Cardiac septum (tissue), 1 donor: ENCODE data around the gene NPAS2. TPM values are rescaled to one million over a fixed set of nuclear protein-coding genes. Genes with fewer than 3 reads are reported as not detected.

Source experiments
- DNase-seq: peaks from one replicate; pipeline ENCODE4 v3.0.0-alpha.2; 2020; ENCODE audit warnings: low spot score
- intact Hi-C: fragments of 100-400 bp; cut with DNase I; formaldehyde crosslinking; loops from one replicate; pipeline ENCODE4 v1.14.0; 2022
- total RNA-seq: library from RNA; stranded (reverse); fragmentation: NEBNext Ultra II Directional; extraction: Animal tissue kit (Norgen Biotek cat#: 25700); gene quantifications from one replicate; pipeline ENCODE4 v1.2.1, GENCODE V29; 2021
- donor health status: DM: no; HTN: no; CAD: no.

Gene NPAS2
- total RNA-seq, 1 donor from 2014 or later: 54.0 TPM

GRCh38 chr2:100894105-100894795 is 74.3 kb downstream of the NPAS2 start:
- no peak for DNase-seq
- intact Hi-C loops: loop anchor here (2.0 kb wide), 1 partner anchor 75 kb away; no protein-coding TSS in a partner anchor

GRCh38 chr2:100894796-100895156 is 74.8 kb downstream of the NPAS2 start:
- no peak for DNase-seq
- intact Hi-C loops: loop anchor here (2.0 kb wide), 1 partner anchor 76 kb away; no protein-coding TSS in a partner anchor

DNA sequence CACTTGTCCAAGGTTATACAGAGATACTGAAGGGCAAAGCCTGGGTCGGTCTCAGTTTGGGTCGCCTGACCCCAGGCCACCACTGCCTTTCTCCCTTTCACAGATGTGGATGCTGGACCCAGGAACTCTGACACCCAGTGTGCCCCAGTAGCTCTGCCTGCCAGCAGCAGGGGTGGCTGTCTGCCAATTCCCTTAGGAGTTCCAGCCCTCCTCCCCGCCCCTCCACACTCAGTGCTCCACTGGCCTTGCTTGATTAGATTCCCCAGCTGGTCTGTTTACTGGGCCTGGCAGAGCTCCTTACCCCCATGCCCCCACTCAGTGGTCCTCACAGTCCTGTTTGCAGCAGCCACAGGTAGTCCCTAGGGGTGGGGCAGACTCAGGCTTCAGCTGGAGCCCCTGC is 75.5 kb downstream of the NPAS2 start:
- peak; percentile 83 for DNase-seq
- intact Hi-C loops: loop anchor here (2.0 kb wide), 1 partner anchor 77 kb away; no protein-coding TSS in a partner anchor

- intact Hi-C loops: loop anchor here (2.0 kb wide), 1 partner anchor 77 kb away; no protein-coding TSS in a partner anchor
- no peak for DNase-seq
Observed at GRCh38 chr2:100895934-100896685, 76.2 kb downstream of the NPAS2 start.

DNA sequence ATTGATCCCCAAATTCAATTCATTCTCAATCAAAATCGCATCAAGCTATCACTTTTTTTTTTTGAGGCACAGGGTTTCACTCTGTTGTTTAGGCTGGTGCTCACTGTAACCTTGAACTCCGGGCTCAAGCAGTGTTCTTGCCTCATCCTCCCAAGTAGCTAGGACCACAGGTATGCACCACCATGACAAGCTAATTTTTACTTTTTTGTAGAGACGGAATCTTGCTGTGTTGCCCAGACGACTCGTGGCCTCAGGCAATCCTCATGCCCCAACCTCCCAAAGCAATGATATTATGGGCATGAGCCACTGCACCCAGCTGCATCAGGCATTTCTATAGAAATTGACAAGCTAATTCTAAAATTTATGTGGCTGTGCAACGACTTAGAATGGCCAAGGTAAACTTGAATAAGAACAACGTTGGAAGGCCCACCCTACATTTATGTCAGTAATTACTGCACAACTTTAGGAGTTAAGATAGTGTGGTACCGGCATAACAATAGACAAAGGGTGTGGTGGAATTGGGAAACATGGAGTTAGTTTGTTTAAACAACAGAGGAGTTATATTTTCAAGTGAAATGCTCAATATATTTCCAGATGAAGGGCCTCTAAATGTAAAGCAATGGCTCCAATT is 78.2 kb downstream of the NPAS2 start:
- intact Hi-C loops: no loop called here
- no peak for DNase-seq

GRCh38 chr2:100900156-100900795 is 80.3 kb downstream of the NPAS2 start:
- intact Hi-C loops: no loop called here
- no peak for DNase-seq

GRCh38 chr2:100902817-100903405 is 83.0 kb downstream of the NPAS2 start:
- intact Hi-C loops: no loop called here

DNA sequence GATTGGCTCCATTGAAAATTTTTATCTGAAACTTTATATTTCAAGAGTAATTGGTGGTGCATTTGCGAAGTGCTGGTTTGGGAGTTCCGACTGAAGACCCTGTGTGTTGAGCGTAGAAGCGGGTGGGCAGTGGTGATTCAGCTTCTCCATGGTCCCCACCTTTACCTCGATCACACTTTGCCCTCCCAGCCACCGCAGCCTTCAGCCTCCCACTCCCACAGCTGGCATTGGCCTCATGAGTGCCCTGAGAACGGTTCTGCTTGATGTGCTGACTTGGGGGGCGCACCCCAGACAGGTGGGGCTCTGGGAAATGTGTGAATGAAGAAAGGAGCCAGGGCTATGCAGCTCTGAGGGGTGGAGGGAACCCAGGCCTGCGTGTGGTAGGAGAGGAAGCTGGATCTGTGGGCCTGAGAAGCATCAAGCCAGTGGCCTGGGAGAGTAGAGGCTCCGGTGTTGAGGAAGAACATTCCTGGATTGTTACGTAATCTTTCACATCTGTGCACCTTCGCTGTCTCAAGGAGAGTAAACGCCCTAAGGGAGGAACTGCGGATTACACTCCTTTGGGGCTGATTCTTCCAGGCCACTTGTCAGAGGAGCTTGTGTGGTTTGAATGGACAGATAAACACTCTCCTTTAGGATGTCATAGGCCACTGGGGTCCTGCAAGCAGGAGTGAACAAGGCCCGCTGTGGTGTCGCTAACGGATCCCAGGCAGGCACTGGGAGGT is 83.8 kb downstream of the NPAS2 start:
- intact Hi-C loops: no loop called here

More at GRCh38 chr2:100902817-100903405, 83.0 kb downstream of the NPAS2 start:
- DNase-seq: no peak

GRCh38 chr2:100905132-100905805 is 85.3 kb downstream of the NPAS2 start:
- intact Hi-C loops: no loop called here
- no peak for DNase-seq

More for the DNA sequence above, 83.8 kb downstream of the NPAS2 start:
- DNase-seq: no peak

DNA sequence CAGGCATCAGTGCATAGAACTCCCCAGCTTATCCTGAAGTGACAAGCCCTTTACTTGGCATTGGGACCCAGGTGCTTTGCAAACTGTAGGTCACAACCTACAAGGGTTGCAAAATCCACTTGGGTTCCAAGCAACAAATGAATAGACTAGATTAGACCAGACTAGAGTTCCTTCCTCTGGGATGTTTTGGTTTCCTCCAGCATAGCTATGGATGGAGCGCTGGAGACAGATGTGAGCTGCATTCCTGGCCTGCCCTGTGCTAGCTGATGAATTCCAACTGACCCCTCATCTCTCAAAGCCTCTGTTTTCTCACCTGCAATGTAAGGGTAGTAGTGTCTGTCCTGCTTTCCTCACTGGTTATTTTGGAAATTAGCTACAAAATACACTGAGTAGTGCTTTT is 86.2 kb downstream of the NPAS2 start:
- DNase-seq: no peak
- intact Hi-C loops: no loop called here

DNA sequence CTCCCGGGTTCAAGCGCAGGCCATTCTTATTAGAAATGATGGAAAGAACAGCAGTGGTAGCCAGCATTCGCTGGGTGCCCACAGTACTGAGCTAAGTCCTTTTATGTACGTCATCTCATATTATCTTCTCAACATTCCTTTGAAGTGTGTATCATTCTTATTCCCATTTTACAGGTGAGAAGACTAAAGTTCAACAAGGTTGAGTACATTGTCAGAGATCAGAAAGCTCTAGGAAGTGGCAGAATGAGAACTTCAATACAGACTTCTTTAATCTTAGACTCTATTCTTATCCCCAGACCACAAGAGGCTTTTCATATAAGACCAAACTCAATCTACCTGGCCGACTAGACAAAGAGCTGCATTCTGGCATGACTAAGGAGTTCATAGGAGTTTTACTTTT is 86.7 kb downstream of the NPAS2 start:
- intact Hi-C loops: no loop called here

DNA sequence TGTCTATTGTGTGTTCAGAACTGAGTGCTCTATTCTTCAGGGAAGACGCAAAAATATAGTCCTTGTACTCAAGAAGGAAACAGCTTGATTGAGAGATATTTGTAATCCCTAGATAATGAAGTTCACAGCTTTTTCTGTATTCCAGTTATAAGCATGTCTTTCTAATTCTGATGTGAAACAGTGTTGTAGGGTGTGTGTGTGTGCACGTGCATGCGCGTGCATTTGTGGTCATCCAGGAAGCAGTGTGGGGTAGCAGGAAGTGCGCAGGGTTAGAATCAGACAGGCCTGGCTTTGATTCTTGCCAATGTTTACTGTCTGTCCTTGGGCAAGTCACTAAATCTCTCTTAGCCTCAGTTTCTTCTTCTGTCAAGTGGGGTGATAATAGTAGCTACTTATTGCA is 87.9 kb downstream of the NPAS2 start:
- intact Hi-C loops: no loop called here
- no peak for DNase-seq

More for the DNA sequence above, 86.7 kb downstream of the NPAS2 start:
- no peak for DNase-seq

DNA sequence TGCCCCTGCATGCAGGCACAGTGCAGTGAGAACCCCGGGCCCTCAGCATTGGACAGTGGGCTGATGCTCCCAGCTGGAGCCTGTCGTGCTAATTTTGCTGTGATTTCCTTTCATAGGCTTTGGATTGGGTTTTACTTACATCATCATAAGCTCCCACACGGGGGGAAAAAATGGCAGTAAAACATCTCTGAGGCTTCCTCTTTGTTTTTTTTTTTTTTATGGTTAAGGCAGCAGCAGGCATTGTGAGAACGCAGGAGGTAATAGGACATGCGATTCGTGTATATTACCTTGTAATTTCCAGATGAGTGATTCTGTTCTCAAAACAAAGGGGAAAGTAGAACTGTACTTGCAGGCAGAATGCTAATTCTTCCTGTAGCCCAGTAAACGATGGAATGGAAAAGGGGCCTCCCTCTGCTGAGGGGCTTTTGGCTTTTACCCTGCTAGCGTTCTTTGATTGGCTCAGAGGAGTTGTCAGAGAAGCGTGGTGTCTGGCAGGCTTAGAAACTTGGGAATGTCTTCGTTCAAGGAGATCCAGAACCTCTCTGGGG is 89.7 kb downstream of the NPAS2 start:
- DNase-seq: no peak
- intact Hi-C loops: no loop called here

DNA sequence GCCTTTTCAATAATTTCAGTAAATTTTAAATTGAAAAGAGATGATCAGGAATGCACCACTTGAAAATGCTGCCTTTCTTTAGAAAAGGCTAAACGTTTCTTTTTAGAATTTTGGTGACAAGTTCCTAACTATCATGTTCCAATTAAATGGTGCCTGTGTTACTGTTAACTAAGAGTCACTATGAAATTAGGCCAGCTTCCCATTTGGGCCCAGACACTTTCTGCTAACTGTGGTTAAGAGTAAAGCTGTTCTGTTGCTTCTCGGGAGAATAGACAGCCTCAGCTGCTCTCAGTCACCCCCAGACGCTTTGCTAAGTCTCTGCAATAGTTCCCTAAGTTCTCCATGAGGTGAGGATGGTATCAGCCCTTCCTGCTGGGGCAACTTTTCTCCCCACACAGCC is 90.2 kb downstream of the NPAS2 start:
- no peak for DNase-seq
- intact Hi-C loops: no loop called here

DNA sequence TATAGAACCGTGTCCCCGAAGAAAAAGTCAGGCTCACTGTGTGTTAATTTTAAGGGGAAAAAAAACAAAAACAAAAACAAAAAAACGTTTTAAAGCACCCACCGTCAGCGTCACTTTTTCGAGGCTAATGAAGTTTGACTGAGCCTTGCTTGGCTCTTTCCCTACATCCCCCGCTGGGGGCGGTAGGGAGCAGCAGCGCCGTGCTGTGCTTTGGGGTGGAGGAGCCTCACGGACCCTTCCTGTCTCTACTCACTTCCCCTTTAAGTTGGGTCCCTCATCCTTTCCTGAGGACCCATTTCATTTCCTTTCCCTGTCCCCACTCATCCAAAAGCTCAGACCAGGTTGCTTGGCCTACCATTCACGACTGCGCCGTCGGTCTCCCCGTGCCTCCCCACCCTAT is 99.4 kb downstream of the NPAS2 start:
- no peak for DNase-seq
- intact Hi-C loops: no loop called here

DNA sequence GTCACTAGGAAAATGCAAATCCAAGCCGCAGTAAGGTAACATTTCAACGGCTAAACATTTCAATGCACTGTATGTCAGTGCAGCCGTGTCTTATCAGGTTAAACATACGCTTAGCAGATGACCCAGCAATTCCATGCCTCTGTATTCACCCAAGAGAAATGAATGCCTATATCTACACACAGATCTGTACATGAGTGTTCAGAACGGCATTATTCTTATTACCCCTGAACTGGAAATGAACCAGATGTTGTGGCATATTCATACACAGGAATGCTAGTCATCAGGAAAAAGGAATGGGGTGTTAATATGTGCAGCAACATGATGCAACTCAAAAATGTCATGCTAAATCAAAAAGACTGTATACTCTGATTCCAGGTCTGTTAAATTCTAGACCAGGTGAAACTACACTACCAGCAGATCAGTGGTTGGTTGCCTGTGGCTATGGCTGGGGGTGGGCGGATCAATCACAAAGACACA is 101.8 kb downstream of the NPAS2 start:
- intact Hi-C loops: no loop called here
- DNase-seq: no peak

GRCh38 chr2:100923461-100924060 is 103.6 kb downstream of the NPAS2 start:
- DNase-seq: no peak
- intact Hi-C loops: loop anchor here (2.0 kb wide), 1 partner anchor 31 kb away; no protein-coding TSS in a partner anchor
